Endodermal cell (in vitro differentiated cells): Measurements from ENCODE around the gene PTTG1IP. TPM values are rescaled to one million over a fixed set of nuclear protein-coding genes. Genes with fewer than 3 reads are reported as not detected.

Source experiments
- DNase-seq: peaks from one replicate; pipeline ENCODE4 v3.0.0-alpha.2; 2017
- H3K27ac ChIP-seq: 2 replicates; pipeline ENCODE4 v1.5.1; 2013; ENCODE audit warnings: mild to moderate bottlenecking, low read depth, low read length, moderate library complexity
- H3K27me3 ChIP-seq: 2 replicates; pipeline ENCODE4 v1.6.1; 2013; ENCODE audit warnings: mild to moderate bottlenecking, low read length, moderate library complexity; ENCODE audit not compliant: insufficient read depth, control insufficient read depth, poor library complexity, severe bottlenecking
- H3K36me3 ChIP-seq: 2 replicates; pipeline ENCODE4 v1.7.0; 2013; ENCODE audit warnings: mild to moderate bottlenecking, low read length, moderate library complexity; ENCODE audit not compliant: control insufficient read depth, insufficient read depth
- H3K4me1 ChIP-seq: one replicate; pipeline ENCODE4 v1.7.0; 2013; ENCODE audit warnings: low read length; ENCODE audit not compliant: control insufficient read depth, insufficient read depth
- H3K4me3 ChIP-seq: 2 replicates; pipeline ENCODE4 v1.5.1; 2013; ENCODE audit warnings: mild to moderate bottlenecking, low read length, moderate library complexity
- H3K9ac ChIP-seq: 2 replicates; pipeline ENCODE4 v1.6.1; 2013; ENCODE audit warnings: mild to moderate bottlenecking, low read length, moderate library complexity; ENCODE audit not compliant: poor library complexity, severe bottlenecking; ENCODE audit errors: extremely low read depth
- H3K9me3 ChIP-seq: 2 replicates; pipeline ENCODE4 v1.6.1; 2013; ENCODE audit warnings: mild to moderate bottlenecking, low read length, moderate library complexity; ENCODE audit not compliant: control insufficient read depth
- H3K27ac Mint-ChIP-seq: 2 replicates; pipeline ENCODE4 v1.8.0; 2020; ENCODE audit warnings: mixed read lengths
- H3K27me3 Mint-ChIP-seq: 2 replicates; pipeline ENCODE4 v1.8.0; 2021; ENCODE audit warnings: mild to moderate bottlenecking, mixed read lengths; ENCODE audit not compliant: insufficient read depth
- H3K36me3 Mint-ChIP-seq: 2 replicates; pipeline ENCODE4 v1.8.0; 2020; ENCODE audit warnings: low read depth, mixed read lengths
- H3K4me1 Mint-ChIP-seq: 2 replicates; pipeline ENCODE4 v1.8.0; 2020; ENCODE audit warnings: mixed read lengths
- H3K4me3 Mint-ChIP-seq: 2 replicates; pipeline ENCODE4 v1.8.0; 2020; ENCODE audit warnings: mild to moderate bottlenecking, moderate library complexity, mixed read lengths
- H3K9me3 Mint-ChIP-seq: 2 replicates; pipeline ENCODE4 v1.8.0; 2020; ENCODE audit warnings: mild to moderate bottlenecking, mixed read lengths
- WGBS, 2 experiments: methylation state at CpG; one replicate each; pipeline versions ENCODE4 v1.1.5 to v1.1.7; 2013; ENCODE audit warnings: missing lambda C conversion rate in 2 of 2, mixed read lengths in 1 of 2; ENCODE audit not compliant: insufficient coverage in 1 of 2, insufficient read length in 1 of 2; 5-methylcytosine and 5-hydroxymethylcytosine counted together
- total RNA-seq, 2 donors: library from RNA; stranded (reverse); fragmentation: NEBNext Ultra II Directional in 1 of 2; extraction: Animal tissue kit (Norgen Biotek cat#: 25700) in 1 of 2; gene quantifications; 2 replicates in 1 of 2; 3 replicates in 1 of 2; pipeline ENCODE4 v1.2.1, GENCODE V29; 2021
- TF ChIP-seq, protein P1 (sequence below): fragments of 200-600 bp; sonication (generic); conservative IDR thresholded peaks from 2 replicates; pipeline ENCODE4 v1.5.0; 2021; ENCODE audit warnings: antibody characterized with exemption, mild to moderate bottlenecking

PTTG1IP gene
- total RNA-seq, 2 donors from 2014 or later: 155 to 168 TPM

DNA sequence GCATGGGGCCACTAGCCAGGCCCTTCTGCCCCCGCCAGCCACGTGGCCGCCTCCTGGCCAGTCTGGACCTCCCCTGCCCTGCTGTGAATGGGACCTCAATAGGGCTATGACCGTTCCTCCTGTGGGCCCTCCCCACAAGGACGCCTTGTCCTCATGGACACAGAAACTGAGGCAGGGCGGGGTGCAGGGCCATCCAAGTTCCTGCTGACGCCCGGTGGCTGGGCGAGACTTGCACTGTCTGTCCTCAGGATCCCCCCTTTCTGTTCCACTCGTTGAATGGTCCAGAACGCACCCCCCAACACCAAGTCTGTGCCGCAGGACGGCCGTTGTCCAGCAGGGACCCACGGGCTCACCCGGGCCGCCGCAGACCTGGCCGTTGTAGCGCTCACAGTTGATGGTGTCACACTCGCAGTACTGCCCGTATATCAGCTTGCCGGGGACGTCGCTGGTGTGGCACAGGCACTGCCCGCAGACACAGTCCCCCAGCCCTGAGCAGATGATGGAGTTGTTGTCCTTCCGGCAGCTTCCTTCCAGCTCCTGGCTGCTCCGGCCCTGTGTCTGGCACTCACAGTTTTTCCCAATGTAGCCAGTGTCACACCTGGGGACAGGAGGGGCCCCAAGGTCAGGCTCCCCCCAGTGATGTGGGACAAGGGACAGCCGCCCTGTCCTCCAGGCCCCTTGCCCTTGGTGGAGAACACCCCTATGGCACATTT is 16.3 kb upstream of the PTTG1IP start:
- H3K36me3 ChIP-seq: no peaks in the 10 kb centered on the region
- no peaks in the 10 kb centered on the region for H3K4me1 ChIP-seq
- no peak overlapping the region for H3K27ac ChIP-seq
- H3K27ac Mint-ChIP-seq: no peak overlapping the region
- TF ChIP-seq, protein P1, sequence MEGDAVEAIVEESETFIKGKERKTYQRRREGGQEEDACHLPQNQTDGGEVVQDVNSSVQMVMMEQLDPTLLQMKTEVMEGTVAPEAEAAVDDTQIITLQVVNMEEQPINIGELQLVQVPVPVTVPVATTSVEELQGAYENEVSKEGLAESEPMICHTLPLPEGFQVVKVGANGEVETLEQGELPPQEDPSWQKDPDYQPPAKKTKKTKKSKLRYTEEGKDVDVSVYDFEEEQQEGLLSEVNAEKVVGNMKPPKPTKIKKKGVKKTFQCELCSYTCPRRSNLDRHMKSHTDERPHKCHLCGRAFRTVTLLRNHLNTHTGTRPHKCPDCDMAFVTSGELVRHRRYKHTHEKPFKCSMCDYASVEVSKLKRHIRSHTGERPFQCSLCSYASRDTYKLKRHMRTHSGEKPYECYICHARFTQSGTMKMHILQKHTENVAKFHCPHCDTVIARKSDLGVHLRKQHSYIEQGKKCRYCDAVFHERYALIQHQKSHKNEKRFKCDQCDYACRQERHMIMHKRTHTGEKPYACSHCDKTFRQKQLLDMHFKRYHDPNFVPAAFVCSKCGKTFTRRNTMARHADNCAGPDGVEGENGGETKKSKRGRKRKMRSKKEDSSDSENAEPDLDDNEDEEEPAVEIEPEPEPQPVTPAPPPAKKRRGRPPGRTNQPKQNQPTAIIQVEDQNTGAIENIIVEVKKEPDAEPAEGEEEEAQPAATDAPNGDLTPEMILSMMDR: no peak
- DNase-seq: no peak
- no peaks in the 10 kb centered on the region for H3K27me3 ChIP-seq
- no peaks in the 10 kb centered on the region for H3K36me3 Mint-ChIP-seq
- no peak overlapping the region for H3K4me3 Mint-ChIP-seq
- no peaks in the 10 kb centered on the region for H3K4me1 Mint-ChIP-seq
- H3K4me3 ChIP-seq: no peak overlapping the region
- no peak overlapping the region for H3K9ac ChIP-seq
- WGBS, 2 experiments: 94 to 95% methylated on average over 24 to 29 of the region's 29 CpGs
- H3K27me3 Mint-ChIP-seq: peaks cover 1% of the 10 kb centered on the region
- H3K9me3 Mint-ChIP-seq: no peaks in the 10 kb centered on the region
- H3K9me3 ChIP-seq: no peaks in the 10 kb centered on the region

GRCh38 chr21:44888581-44889550 is 15.4 kb upstream of the PTTG1IP start:
- TF ChIP-seq, protein P1: no peak
- Histone ChIP-seq H3K36me3 (no peaks in the 10 kb centered on the region), H3K27ac (no peak overlapping the region), H3K9ac (no peak overlapping the region), H3K9me3 (no peaks in the 10 kb centered on the region), H3K4me3 (no peak overlapping the region), H3K4me1 (no peaks in the 10 kb centered on the region), H3K27me3 (no peaks in the 10 kb centered on the region)
- 93 to 95% methylated on average over 37 to 64 of the region's 64 CpGs for WGBS, 2 experiments
- Mint-ChIP-seq H3K27ac (no peak overlapping the region), H3K27me3 (peaks cover 1% of the 10 kb centered on the region), H3K4me3 (no peak overlapping the region), H3K4me1 (no peaks in the 10 kb centered on the region), H3K9me3 (no peaks in the 10 kb centered on the region), H3K36me3 (no peaks in the 10 kb centered on the region)
- DNase-seq: no peak

GRCh38 chr21:44887807-44888580 is 14.5 kb upstream of the PTTG1IP start:
- no peaks in the 10 kb centered on the region for H3K36me3 Mint-ChIP-seq
- WGBS, 2 experiments: 93 to 97% methylated on average over 11 to 24 of the region's 24 CpGs
- DNase-seq: peak; percentile 36

More at GRCh38 chr21:44887807-44888580, 14.5 kb upstream of the PTTG1IP start:
- Mint-ChIP-seq H3K9me3 (no peaks in the 10 kb centered on the region), H3K27ac (no peak overlapping the region), H3K27me3 (no peaks in the 10 kb centered on the region), H3K4me1 (no peaks in the 10 kb centered on the region), H3K4me3 (no peak overlapping the region)
- TF ChIP-seq, protein P1: no peak
- Histone ChIP-seq H3K9me3 (no peaks in the 10 kb centered on the region), H3K27ac (no peak overlapping the region), H3K36me3 (no peaks in the 10 kb centered on the region), H3K9ac (no peak overlapping the region), H3K4me3 (no peak overlapping the region), H3K4me1 (no peaks in the 10 kb centered on the region), H3K27me3 (no peaks in the 10 kb centered on the region)
